Neutrophil (primary cell): ENCODE measurements around the gene MME.

Experiments
- H3K27ac ChIP-seq: fragments of 200-600 bp; sonication (generic); 2 replicates; pipeline ENCODE4 v1.5.1; 2016; ENCODE audit warnings: mild to moderate bottlenecking, moderate library complexity
- H3K27me3 ChIP-seq: fragments of 200-600 bp; sonication (generic); 2 replicates; pipeline ENCODE4 v1.6.0; 2016; ENCODE audit warnings: mild to moderate bottlenecking
- H3K36me3 ChIP-seq: fragments of 200-600 bp; sonication (generic); 2 replicates; pipeline ENCODE4 v1.5.1; 2017
- H3K4me1 ChIP-seq, 2 experiments: fragments of 200-600 bp in 1 of 2; sonication (generic) in 1 of 2; 1 replicate in 1 of 2; 2 replicates in 1 of 2; pipeline versions ENCODE4 v1.5.1 to v1.6.1; 2013 to 2016; ENCODE audit warnings: low read depth in 1 of 2, low read length in 1 of 2, mild to moderate bottlenecking in 1 of 2, moderate library complexity in 1 of 2; ENCODE audit not compliant: control insufficient read depth in 1 of 2, insufficient read depth in 1 of 2
- H3K4me3 ChIP-seq, 2 experiments: fragments of 200-600 bp in 1 of 2; sonication (generic) in 1 of 2; 1 replicate in 1 of 2; 2 replicates in 1 of 2; pipeline ENCODE4 v1.5.1; 2013 to 2016; ENCODE audit warnings: low read depth in 1 of 2, low read length in 1 of 2, mild to moderate bottlenecking in 1 of 2, moderate library complexity in 1 of 2
- H3K9me3 ChIP-seq: fragments of 200-600 bp; sonication (generic); 2 replicates; pipeline ENCODE4 v1.5.1; 2016
- TF ChIP-seq, protein P1 (sequence below): fragments of 200-600 bp; sonication (generic); IDR thresholded peaks from 2 replicates; pipeline ENCODE4 v1.5.1; 2016; ENCODE audit warnings: antibody characterized with exemption

MME gene

DNA sequence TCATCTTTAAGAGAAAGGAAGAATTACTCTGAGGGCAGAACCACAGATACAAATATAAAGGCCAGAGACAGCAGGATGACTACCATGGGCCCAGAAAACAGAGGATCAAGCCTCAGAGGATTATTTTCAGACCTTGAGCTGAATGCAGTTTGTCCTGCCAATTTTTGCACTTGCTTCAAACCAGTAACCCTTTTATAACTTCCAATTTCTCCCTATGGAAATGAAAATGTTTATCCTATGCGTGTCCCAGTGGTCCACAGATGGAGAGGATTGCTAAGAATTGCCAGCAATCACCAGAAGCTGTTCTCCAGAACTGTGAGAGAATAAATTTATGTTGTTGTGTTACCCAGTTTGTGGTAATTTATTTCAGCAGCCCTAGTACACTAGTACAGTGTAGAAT is 26.4 kb upstream of the MME start:
- no peak overlapping the region for H3K4me3 ChIP-seq
- TF ChIP-seq, protein P1, sequence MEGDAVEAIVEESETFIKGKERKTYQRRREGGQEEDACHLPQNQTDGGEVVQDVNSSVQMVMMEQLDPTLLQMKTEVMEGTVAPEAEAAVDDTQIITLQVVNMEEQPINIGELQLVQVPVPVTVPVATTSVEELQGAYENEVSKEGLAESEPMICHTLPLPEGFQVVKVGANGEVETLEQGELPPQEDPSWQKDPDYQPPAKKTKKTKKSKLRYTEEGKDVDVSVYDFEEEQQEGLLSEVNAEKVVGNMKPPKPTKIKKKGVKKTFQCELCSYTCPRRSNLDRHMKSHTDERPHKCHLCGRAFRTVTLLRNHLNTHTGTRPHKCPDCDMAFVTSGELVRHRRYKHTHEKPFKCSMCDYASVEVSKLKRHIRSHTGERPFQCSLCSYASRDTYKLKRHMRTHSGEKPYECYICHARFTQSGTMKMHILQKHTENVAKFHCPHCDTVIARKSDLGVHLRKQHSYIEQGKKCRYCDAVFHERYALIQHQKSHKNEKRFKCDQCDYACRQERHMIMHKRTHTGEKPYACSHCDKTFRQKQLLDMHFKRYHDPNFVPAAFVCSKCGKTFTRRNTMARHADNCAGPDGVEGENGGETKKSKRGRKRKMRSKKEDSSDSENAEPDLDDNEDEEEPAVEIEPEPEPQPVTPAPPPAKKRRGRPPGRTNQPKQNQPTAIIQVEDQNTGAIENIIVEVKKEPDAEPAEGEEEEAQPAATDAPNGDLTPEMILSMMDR, result no peak
- H3K4me1 ChIP-seq, result no peaks in the 10 kb centered on the region
- H3K27me3 ChIP-seq, result no peaks in the 10 kb centered on the region
- H3K36me3 ChIP-seq, result no peaks in the 10 kb centered on the region
- no peak overlapping the region for H3K27ac ChIP-seq
- H3K9me3 ChIP-seq, result no peaks in the 10 kb centered on the region

DNA sequence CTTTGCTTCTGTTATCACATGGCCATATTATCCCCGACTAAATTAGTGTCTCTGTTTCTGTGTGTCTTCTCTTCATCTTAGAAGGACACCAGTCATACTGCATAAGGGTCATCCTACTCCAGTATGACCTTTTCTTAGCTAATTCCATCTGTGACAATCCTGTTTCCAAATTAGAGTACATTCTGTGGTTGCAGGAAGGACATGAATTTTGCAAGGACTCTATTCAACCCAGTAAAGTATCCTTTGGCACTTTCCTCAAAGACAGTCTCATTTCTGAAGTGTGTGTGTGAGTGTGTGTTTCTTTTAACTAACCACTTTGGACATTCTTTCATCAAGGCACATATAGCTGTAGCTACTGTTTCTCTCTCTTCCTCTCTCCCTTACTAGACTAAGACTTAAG is 15.2 kb upstream of the MME start:
- Histone ChIP-seq H3K27ac (peak overlapping the region; percentile 51), H3K36me3 (no peaks in the 10 kb centered on the region), H3K27me3 (no peaks in the 10 kb centered on the region), H3K4me1 (no peaks in the 10 kb centered on the region), H3K4me3 (no peak overlapping the region), H3K9me3 (no peaks in the 10 kb centered on the region)
- TF ChIP-seq, protein P1, result no peak

DNA sequence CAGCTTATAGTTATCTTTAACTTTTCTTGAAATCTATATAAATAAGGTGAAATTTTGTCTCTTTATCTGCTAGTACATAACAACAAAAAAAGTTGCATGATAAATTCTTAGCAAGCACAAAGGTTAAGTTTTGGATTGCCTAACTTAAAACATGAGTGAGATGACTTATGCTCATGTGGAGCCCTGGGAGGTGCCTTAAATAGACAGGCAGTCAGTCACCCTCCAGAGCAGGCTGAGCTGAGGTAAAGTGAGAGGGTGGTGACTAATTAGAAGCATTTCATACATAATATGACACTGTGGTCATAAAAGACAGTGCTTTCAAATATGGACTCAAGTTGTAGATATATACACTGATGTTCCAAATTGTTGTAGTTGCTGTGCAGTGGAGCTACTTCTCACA is 14.6 kb upstream of the MME start:
- Histone ChIP-seq H3K9me3 (no peaks in the 10 kb centered on the region), H3K4me3 (no peak overlapping the region), H3K4me1 (no peaks in the 10 kb centered on the region), H3K36me3 (no peaks in the 10 kb centered on the region), H3K27ac (peak overlapping the region; percentile 51), H3K27me3 (no peaks in the 10 kb centered on the region)
- TF ChIP-seq, protein P1, result no peak

DNA sequence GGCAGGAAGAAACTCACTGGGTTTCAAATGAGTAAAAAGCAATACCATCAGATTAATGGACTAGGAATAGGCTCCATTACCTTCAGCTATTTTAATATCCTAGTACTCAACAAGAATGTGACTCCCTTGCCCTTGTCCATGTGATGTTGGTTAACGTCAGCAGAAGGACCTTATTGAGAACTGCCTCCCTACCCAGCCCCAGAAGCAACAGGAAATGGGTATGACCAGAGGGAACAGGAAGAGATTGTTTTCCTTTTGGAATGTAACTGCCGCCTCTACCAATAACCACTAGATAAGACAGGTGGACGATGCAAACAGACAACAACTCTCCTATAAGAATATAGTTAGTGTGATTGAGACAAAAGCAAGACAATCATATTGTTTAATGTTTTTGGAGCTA is 10.4 kb upstream of the MME start:
- Histone ChIP-seq H3K27ac (no peak overlapping the region), H3K4me3 (no peak overlapping the region), H3K36me3 (no peaks in the 10 kb centered on the region), H3K9me3 (no peaks in the 10 kb centered on the region), H3K27me3 (no peaks in the 10 kb centered on the region), H3K4me1 (no peaks in the 10 kb centered on the region)
- TF ChIP-seq, protein P1, result no peak

DNA sequence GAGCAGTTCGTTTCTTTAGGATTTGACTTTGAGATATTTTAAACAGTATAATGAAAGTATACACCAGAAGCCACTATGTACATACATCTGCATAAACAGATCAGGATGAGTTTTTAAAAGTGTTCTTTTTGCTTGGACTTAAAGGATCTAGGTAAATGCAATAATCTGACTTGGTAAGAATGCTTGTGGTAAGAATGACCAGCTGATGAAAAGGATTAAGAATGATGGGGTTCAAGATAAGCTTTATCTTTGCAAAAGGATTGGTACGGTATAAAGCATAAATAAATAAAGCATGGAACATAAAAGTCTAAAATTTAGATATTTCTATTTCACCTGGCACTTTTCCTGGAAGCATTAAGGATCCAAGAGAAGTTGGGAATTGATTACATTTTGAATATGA is 9.8 kb upstream of the MME start:
- Histone ChIP-seq H3K27ac (no peak overlapping the region), H3K4me1 (no peaks in the 10 kb centered on the region)
- TF ChIP-seq, protein P1, result no peak

DNA sequence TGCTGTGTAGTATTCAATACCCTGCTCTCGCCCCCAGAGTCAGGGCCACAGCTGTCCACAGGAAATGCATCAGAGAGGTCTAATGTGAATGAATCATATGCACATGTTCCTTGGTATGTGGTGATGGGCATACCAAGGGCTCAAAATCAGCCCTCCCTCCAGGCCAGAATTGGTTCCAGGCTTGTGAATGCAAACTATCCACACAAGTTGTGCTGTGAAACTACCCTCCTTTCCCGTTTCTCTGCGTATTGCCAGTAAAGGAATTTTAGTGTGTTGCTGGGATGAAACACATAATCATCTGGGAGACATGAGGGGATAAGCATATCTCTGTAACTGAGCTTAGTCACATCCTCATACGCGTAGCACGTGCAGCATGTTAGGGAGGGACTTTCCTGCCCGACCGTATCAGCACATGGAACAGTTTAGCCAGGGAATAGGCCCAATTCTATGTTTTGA is 9.2 kb upstream of the MME start:
- no peaks in the 10 kb centered on the region for H3K9me3 ChIP-seq
- TF ChIP-seq, protein P1, result no peak
- H3K4me1 ChIP-seq, result no peaks in the 10 kb centered on the region
- no peak overlapping the region for H3K4me3 ChIP-seq
- H3K36me3 ChIP-seq, result no peaks in the 10 kb centered on the region
- no peak overlapping the region for H3K27ac ChIP-seq
- H3K27me3 ChIP-seq, result no peaks in the 10 kb centered on the region

More for the DNA sequence above, 9.8 kb upstream of the MME start:
- no peaks in the 10 kb centered on the region for H3K27me3 ChIP-seq
- H3K9me3 ChIP-seq, result no peaks in the 10 kb centered on the region
- H3K36me3 ChIP-seq, result no peaks in the 10 kb centered on the region
- H3K4me3 ChIP-seq, result no peak overlapping the region
